SHP77 treated with DMSO at 0.1 percent for 48 hours (cell line): ENCODE measurements around the gene POLR1A.

Source experiments
- DNase-seq: peaks from one replicate; lab custom pipeline; 2025; lab: John Stamatoyannopoulos, UW

Gene POLR1A

GRCh38 chr2:86097114-86097896 is 8.4 kb downstream of the POLR1A start:
- DNase-seq, result no peak

GRCh38 chr2:86094229-86094628 is 11.5 kb downstream of the POLR1A start:
- DNase-seq, result no peak

- no peak for DNase-seq
These were observed 17.5 kb downstream of the POLR1A start for GRCh38 chr2:86087936-86088850.

GRCh38 chr2:86082756-86083155 is 22.9 kb downstream of the POLR1A start:
- DNase-seq, result no peak

GRCh38 chr2:86081724-86082123 is 24.0 kb downstream of the POLR1A start:
- DNase-seq, result no peak

GRCh38 chr2:86079981-86080911 is 25.4 kb downstream of the POLR1A start:
- DNase-seq, result peak; percentile 2

GRCh38 chr2:86078774-86079545 is 26.7 kb downstream of the POLR1A start:
- DNase-seq, result peak; percentile 2

- no peak for DNase-seq
These were observed 29.8 kb downstream of the POLR1A start for GRCh38 chr2:86075886-86076285.

- DNase-seq, result no peak
These were observed 30.9 kb downstream of the POLR1A start for GRCh38 chr2:86074811-86075210.

- DNase-seq, result no peak
These were observed 31.4 kb downstream of the POLR1A start for GRCh38 chr2:86074256-86074655.

GRCh38 chr2:86073225-86073624 is 32.5 kb downstream of the POLR1A start:
- no peak for DNase-seq

GRCh38 chr2:86072271-86072858 is 33.3 kb downstream of the POLR1A start:
- DNase-seq, result peak; percentile 27

- no peak for DNase-seq
These were observed 34.8 kb downstream of the POLR1A start for GRCh38 chr2:86070868-86071267.

- DNase-seq, result no peak
These were observed 35.8 kb downstream of the POLR1A start for GRCh38 chr2:86069783-86070339.

- no peak for DNase-seq
These were observed 36.5 kb downstream of the POLR1A start for GRCh38 chr2:86069091-86069685.

- DNase-seq, result no peak
These were observed 37.0 kb downstream of the POLR1A start for GRCh38 chr2:86068648-86069047.

- peak; percentile 88 for DNase-seq
These were observed 37.5 kb downstream of the POLR1A start for GRCh38 chr2:86068136-86068588.

GRCh38 chr2:86066915-86067314 is 38.8 kb downstream of the POLR1A start:
- no peak for DNase-seq

- DNase-seq, result no peak
These were observed 39.6 kb downstream of the POLR1A start for GRCh38 chr2:86066007-86066578.

GRCh38 chr2:86065512-86065911 is 40.2 kb downstream of the POLR1A start:
- DNase-seq, result no peak
